H54 (cell line): ENCODE results near the gene RAD18.

ENCODE experiments used
- DNase-seq: peaks from one replicate; pipeline ENCODE4 v3.0.0; 2011; ENCODE audit warnings: low spot score, mixed read lengths; ENCODE audit not compliant: insufficient read length
- FAIRE-seq: peaks from 3 replicates; lab custom pipeline; 2011; peaks lifted over from hg19 to GRCh38; lab: Jason Lieb, UNC
- POLR2A ChIP-seq: IDR thresholded peaks from 2 replicates; pipeline ENCODE4 v1.6.1; 2011; ENCODE audit warnings: low read depth, mild to moderate bottlenecking, low read length

Gene RAD18

DNA sequence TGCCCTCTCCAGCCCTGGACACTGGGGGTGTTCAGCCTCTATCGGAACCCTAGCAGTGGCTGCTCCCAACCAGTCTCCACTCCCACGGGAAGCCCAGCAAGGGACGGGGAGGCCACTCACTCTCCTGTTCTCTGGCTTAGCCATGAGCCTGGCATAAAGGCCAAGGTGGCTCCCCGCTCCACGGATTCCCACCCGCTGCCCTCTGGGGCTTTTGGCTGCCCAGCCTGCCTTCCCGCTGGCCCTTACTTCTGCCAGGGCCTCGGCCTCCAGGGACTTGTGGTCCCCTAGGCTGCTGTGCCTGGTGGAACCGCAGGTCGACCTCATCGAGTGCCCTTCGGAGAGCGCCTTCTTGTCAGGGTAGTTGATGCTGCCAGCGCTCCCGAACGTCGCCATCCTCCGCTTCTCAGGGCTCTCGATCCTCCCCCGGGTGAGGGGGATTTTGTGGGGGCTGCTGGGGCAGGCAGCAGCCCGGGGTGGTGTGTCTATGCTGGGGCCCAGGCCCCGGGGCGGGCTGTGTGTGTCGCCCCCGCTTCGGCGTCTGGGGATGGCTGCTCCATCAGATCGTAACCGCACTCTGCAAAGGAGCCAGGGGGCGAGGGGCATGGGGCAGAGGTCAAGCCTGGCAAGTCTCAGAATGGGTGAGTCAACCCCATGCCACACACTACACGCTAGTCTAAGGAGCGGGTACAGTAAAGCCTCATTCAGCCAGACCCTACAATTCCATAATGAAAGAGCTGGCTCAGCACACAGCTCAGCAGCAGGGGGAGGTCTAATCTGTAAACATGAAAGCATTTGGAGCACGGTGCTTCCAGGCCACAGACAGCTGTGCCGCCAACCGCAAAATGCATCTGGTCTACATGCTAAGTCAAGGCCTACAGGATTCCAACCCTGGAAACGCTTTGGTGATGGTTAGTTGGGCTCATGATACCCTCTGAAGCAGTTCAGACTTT lies 27.3 kb upstream of the RAD18 start:
- no peak for TF ChIP-seq POLR2A
- FAIRE-seq (no peak), DNase-seq (no peak)

DNA sequence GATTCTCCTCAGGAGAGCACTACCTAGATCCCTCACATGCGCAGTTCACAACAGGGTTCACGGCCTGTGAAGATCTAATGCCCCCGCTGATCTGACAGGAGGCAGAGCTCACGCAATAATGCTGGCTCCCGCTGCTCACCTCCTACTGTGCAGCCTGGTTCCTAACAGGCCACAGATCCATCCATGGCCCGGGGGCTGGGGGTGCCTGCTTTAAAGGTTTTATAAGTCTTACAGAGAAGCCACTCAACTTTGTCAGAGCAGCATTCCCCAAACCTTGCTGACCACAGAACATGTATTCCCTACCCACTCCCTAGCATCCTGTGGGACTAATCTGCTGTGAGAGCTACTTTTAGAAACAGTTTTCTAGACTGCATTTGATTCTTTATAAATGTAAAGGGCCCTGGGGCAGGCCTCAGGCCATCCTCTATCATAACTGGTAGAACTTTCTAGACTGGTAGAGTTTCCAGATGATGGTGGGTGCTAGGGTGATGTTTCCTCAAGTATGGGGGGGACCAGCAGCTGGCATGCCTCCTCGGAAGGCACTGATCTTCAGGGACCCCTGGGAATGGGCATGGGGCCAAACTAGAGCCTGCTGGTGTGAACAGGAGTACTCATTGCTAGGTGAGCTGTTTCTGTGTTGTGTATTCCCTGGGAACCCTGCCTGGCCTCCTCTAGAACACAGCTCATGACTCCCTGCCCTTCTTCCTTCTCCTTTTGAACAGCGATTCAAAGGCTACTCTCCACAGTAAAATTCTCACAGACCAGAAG lies 25.7 kb upstream of the RAD18 start:
- no peak for FAIRE-seq
- TF ChIP-seq POLR2A, result no peak
- DNase-seq, result no peak

DNA sequence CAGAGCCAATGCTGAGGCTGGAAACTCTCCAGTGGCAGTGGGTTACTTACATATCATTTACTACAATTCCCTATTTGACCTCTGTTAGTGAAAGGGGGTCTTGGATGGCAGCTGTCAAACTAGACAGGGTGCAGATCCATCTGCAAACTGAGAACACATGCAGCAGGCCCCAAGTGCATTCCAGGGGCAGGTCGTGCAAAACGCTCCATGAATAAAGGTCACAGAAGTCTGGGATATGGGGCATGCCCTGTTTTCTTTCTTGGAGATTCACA lies 25.0 kb upstream of the RAD18 start:
- FAIRE-seq (no peak), DNase-seq (no peak)
- no peak for TF ChIP-seq POLR2A

DNA sequence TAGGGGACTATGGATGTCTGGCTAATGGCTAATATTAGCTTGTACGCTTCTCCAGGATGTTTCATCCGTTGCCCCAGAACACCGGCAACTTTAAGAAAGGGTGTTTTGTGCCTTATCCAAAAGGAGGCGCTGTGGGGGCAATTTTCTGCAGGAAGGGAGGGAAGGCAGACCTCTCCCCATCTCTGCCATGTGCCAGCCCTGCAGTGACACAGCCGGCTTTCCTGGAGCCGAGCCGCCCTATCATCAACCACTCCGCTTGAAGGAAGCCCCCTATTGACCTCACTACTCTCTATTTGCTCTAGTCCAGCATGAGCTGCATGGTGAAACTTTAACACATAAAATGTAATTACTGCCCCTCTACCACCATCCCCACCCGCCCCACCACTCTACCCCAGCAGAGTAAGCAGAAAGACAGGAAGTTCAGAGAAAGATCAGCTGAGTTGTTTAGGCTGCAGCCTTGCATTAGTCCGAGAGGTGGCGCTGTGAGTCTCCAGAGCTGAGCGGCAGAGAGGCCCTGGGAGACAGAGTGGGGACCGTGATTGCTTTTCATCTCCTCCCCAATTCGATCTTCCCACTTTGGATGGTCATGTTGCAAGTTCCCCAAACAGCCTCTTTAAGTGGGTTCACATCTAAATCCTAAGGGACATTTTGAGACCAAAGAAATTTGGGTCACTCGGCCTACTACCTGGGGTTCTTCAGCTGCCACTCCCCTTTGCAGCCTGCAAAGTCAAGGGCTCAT lies 24.5 kb upstream of the RAD18 start:
- FAIRE-seq, result no peak
- DNase-seq, result peak; percentile 90
- no peak for TF ChIP-seq POLR2A

DNA sequence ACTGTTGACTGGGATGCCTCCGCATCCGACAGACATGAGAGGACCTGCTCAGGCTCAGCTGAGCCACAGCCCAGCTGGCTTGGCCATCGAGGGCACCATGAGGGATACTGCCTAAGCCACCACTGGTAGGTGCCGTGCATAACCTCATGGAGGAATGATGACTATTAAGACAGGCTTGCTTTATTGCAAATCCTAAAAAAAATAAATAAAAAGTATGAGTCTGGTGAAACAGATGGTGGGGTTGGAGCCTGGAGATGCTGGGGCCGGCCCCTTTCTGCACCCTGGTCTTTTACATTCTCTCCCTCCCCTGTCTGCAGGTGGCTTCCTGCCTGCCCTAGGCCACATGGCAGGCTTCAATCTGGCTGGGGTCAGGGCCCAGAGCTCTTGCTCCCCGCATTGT lies 24.0 kb upstream of the RAD18 start:
- FAIRE-seq (no peak), DNase-seq (no peak)
- TF ChIP-seq POLR2A, result no peak

DNA sequence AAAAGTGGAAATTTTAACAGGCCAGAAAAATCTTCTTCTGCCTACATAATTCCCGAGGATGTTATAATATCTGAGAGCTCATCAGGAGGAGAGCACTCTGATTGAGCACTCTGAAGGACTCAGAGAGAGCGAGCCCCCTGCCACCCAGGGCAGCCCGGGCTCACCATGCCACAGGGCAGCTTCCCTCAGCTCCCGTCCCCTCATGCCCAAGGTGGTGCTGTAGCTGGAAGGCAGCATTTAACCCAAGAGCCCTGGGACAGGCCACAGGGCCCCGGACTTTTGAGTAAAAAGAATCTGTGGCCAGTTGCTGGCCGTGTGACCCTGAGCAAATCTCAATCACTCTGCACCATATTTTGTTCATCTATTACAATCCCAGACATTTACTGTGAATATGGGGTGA lies 23.5 kb upstream of the RAD18 start:
- FAIRE-seq, result no peak

DNA sequence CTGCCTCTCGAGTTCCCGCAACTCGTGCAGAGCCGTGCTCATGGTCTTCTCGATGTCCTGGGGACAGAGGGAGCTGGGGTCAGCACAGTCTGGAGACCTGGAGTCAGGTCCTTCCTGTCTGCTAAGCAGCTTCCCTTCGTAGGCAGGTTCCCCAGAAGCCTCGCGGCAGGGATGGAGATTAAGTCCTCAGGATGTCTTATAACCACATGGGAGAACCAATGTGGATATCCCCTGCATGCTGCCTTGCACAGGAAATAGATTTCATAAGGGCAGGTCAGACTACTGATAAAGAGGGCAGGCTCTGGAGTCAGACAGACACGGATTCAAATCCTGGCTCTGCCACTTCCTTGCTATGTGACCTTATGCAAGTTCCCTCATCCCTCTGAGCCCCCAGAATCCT lies 22.6 kb upstream of the RAD18 start:
- TF ChIP-seq POLR2A, result no peak
- DNase-seq (no peak), FAIRE-seq (no peak)

More for the DNA sequence above, 23.5 kb upstream of the RAD18 start:
- TF ChIP-seq POLR2A, result no peak
- no peak for DNase-seq

DNA sequence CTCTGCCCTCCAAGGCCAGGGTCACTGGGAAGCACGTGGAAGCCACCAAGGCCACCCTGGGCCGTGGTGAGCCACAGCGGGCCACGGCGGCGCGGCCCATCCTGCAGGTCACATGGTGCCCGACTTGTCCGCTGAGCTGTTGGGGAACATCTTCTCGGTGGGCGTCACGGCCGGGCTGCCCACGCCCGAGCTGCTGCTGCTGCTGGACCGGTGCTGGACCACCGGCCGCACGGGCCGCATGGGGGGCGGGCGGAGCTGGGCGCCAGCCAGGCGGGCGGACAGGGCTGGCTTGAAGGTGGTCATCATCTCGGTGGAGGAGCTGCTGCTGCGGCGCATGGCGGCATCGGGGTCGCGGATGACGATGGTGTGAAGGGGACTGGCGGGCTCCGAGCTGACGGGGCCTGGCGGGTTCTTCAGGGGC lies 22.1 kb upstream of the RAD18 start:
- TF ChIP-seq POLR2A, result no peak
- DNase-seq, result no peak
- FAIRE-seq, result no peak

DNA sequence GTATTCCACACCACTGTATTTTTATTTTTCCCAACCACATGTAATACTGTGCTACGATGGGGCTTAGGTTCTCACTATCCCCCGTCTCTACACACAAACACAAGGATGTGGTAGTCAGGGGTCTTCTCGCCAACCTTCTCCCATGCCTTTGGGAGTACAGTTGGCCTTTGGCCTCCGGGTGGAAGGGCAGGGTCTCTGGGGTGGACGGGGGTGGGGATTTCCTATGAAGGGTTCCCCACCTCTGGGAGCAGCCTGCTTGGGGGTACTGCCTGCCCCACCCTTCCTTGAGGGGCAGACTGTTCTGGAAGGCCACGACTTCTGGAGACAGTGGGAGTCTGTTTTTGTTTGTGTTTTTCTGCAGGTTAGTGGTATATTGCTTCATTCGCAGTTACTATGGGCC lies 21.3 kb upstream of the RAD18 start:
- no peak for TF ChIP-seq POLR2A
- FAIRE-seq (no peak), DNase-seq (no peak)

DNA sequence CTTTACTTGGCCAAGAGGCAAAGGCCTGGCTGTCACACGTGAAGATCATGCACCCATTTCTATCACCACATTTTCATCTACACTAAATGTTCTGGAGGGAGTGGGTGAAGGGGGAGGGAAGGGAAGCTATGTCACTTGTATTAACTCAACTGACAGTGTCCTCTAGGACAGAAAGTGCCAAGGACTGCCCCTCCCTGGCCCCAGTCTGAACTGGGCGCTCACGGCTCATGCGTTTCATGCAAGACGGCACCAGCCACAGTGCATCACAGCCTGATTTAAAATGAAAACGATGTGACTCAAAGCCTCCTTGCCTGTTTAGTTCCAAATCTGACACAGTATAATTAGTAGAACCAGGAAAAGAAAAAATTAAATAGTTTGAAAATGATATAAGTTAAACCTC lies 20.8 kb upstream of the RAD18 start:
- FAIRE-seq (no peak), DNase-seq (no peak)
- no peak for TF ChIP-seq POLR2A

DNA sequence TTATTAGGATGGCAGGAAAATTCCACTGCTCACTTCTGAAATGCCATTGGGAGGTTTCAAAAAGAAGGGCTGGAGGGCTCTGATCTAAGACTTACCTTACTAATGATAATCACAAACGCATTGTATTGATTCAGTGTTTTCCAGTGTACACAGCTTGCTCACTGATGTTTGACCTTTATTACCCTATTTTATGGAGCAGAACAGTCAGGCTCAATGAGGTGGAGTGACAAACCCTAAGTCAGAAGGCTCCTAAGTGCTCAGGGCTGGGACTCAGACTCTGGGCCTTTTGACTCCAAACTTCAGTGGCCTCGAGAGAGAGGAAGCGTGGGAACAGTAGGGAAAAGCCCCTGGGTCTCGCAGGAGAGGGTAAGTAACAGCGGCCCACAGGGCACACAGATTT lies 20.3 kb upstream of the RAD18 start:
- TF ChIP-seq POLR2A, result no peak
- FAIRE-seq, result no peak
- no peak for DNase-seq

DNA sequence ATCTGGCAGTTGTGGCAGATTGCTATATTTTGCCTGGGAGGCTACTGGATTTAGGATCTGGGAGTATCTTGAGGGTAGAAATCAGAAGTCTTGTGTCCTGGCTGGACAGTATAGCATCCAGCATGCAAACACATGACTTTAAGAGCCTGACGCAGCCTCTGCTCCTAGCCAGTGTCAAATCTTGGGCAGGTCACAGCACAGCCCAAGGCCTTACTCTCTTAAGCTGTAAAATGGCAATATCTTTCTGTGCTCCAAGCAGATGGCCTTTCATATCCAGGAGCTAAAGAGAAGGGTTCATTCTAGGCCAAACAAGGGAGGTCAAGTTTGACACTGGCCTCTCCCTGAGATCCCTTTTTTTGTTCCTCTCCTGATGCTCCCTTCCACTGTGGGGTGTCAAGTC lies 19.8 kb upstream of the RAD18 start:
- no peak for TF ChIP-seq POLR2A
- no peak for DNase-seq
- FAIRE-seq, result no peak

DNA sequence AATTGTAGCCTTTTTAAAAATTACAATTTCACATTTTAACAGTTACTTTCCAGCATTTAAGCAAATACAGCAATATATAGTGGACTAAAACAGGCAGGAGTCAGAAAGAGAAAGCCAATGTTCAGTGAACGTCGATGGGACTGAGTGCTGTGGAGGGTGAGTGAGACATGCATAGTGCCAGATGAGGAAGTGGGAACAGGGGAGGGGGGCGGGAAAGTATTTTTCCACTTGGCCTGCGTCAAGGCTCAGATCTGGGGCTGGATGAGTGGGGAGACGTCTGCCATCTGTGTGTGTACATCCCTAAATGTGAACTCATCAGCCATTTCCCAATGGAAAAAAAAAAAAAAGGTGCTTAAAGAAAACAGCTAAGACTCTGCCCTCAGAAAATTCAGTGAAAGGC lies 19.2 kb upstream of the RAD18 start:
- no peak for TF ChIP-seq POLR2A
- FAIRE-seq (no peak), DNase-seq (no peak)

DNA sequence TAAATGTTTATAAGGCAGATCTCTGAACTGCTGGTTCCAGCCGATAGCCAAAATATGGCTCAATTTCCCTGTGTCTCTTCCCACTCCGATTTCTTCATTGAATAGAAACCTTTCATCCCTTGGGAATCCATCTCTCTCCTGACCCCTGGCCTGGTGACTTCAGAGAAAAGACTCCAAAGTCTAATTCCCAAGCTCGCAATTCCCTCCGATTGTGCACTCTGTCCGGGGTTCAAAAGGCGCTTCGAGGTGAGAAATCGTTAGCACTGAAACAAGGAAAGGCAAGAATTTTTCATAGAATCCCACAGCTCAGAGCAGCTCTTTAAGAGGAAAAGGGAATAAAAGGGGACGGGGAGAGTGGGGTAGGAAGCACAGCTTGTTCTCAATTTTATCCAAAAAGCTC lies 18.4 kb upstream of the RAD18 start:
- FAIRE-seq (no peak), DNase-seq (no peak)
- no peak for TF ChIP-seq POLR2A
